Endothelial cell of hepatic sinusoid (primary cell): Measurements from ENCODE around the gene RBP5.

Source experiments
- in situ Hi-C: cut with HindIII; loops from 2 replicates; pipeline ENCODE4 v1.10.0; 2017; ENCODE audit warnings: low sequenced_read_pairs

Gene RBP5

DNA sequence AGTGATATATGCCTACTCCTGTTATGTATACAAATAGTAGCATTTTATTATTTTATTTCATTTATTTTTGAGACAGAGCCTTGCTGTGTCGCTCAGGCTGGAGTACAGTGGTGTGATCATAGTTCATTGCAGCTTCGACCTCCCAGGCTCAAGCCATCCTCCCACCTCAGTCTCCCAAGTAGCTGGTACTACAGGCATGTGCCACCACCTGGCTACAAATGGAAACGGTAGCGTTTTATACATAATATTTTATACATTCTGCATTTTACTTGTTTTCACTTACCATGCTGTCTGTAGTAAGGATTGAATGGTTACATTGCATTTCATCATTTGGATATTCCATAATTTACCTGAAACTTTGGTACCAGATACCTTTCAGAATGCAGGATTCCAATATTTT is 50.5 kb downstream of the RBP5 start:
- in situ Hi-C loops: no loop called here

DNA sequence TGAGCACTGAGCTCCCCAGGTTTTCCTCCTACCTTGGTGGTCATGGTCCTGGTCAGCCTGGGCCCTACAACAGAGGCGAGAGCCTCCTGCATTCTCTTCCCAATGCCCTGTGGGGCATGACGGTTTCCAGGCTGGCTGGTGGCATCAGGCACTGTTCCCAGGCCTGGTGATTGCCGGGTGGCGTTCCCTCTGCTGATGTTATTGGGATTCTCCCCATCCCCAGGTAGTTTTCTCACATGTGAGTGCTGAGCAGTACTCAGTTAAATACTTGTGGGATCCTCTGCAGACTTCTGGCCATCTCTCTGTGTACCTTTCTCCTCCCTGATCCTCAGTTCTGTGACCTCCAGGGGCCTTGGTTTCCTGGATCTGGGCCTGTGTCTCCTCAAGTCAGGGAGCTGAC is 52.2 kb downstream of the RBP5 start:
- in situ Hi-C loops: no loop called here

DNA sequence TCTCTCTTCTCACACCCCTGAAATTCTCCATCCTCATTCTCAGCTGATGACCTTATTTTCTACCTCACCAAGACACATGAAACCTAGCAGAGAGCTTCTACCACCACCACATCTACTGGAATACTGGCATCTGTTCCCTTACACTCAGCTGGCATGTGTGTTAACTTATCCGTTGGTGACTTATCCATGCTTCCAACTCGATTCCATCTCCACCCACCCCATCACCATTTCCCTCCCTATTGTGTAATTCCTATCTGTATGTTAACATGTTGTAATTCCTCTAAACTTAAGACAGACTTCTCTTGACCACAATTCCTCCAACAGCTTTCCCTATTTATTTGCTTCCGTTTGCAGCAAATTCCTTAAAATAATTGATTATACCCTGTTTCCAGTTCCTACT is 52.8 kb downstream of the RBP5 start:
- in situ Hi-C loops: no loop called here

DNA sequence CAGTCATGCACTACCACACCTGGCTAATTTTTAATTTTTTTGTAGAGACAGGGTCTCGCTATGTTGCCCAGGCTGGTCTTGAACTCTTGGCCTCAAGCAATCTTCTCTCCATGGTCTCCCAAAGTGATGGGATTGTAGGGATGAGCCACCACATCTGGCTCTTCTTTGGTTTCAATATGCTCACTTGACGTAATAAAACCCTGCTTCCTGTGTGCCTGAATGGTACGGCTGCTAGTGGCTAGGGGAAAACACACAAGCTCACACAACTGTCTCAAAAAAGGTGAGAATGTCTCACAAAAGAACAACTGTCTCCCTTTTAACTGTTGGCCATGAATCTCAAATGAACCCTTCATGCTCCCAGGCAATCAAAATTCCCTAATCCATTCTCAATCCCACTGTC is 53.2 kb downstream of the RBP5 start:
- in situ Hi-C loops: no loop called here

DNA sequence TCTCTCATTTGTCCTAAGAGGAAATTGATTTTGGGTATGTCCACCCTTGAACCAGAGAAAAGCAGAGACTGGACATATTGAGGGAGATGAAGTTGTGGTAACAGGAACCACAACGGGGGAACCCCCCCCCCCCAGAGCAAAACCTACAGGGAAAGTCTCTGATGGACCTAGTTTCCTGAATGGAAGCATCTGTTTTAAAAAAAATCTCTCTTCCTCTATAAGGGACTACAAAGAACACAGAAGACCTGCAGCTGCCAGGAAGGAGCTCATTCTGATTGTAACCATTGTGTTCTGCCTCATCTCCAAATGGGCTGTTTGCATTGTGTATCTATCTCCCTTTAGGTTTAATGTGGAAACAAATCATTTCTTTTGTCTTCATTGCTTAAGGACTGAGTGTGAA is 54.7 kb downstream of the RBP5 start:
- in situ Hi-C loops: no loop called here
